Endothelial cell of umbilical vein (primary cell): ENCODE measurements around the gene PFKL. TPM values are rescaled to one million over a fixed set of nuclear protein-coding genes. Genes with fewer than 3 reads are reported as not detected.

Experiments
- BruUV-seq: library from RNA; stranded (reverse); fragments of 400-500 nt; replicated peaks from 2 replicates; lab custom pipeline; 2021; lab: Mats Ljungman, UMichigan
- CTCF ChIA-PET: fragments of 300-600, 350-600 bp; sonication (Branson Sonifier 250); formaldehyde crosslinking; loops from one replicate; lab custom pipeline; 2021; ENCODE audit warnings: antibody characterized with exemption, inconsistent platforms; lab: Charles Lee
- POLR2A ChIA-PET: fragments of 300-600, 350-600 bp; sonication (Branson Sonifier 250); formaldehyde crosslinking; loops from one replicate; lab custom pipeline; 2021; ENCODE audit warnings: antibody characterized with exemption, inconsistent platforms; lab: Charles Lee
- DNase-seq: peaks from one replicate; pipeline ENCODE4 v3.0.0-alpha.2; 2011; ENCODE audit warnings: low read depth, low spot score
- FAIRE-seq: peaks from 2 replicates; lab custom pipeline; 2011; peaks lifted over from hg19 to GRCh38; lab: Jason Lieb, UNC
- H2AFZ ChIP-seq: 2 replicates; pipeline ENCODE4 v1.6.0; 2012; ENCODE audit warnings: low read depth, low read length, control low read depth, inconsistent platforms
- H3K27ac ChIP-seq: 2 replicates; pipeline ENCODE4 v1.5.1; 2011; ENCODE audit warnings: low read depth, mild to moderate bottlenecking, control low read depth, low read length, moderate library complexity; ENCODE audit not compliant: insufficient read depth
- H3K27me3 ChIP-seq, 2 experiments: 2 replicates each; pipeline versions ENCODE4 v1.6.0 to v1.6.1; 2011; ENCODE audit warnings: low read length in 2 of 2, mixed read lengths in 1 of 2; ENCODE audit not compliant: control insufficient read depth in 2 of 2, insufficient read depth in 2 of 2
- H3K36me3 ChIP-seq, 2 experiments: 2 replicates in 1 of 2; 3 replicates in 1 of 2; pipeline ENCODE4 v1.5.1; 2011; ENCODE audit warnings: low read length in 2 of 2, mild to moderate bottlenecking in 1 of 2, moderate library complexity in 1 of 2; ENCODE audit not compliant: control insufficient read depth in 2 of 2, insufficient read depth in 2 of 2; ENCODE audit errors: extremely low read depth in 1 of 2
- H3K4me1 ChIP-seq: 3 replicates; pipeline ENCODE4 v1.5.1; 2011; ENCODE audit warnings: mild to moderate bottlenecking, low read length; ENCODE audit not compliant: control insufficient read depth, insufficient read depth; ENCODE audit errors: extremely low read depth
- H3K4me2 ChIP-seq: 2 replicates; pipeline ENCODE4 v1.6.1; 2011; ENCODE audit warnings: low read length, control low read depth, mixed read lengths; ENCODE audit not compliant: insufficient read depth
- H3K4me3 ChIP-seq, 3 experiments: fragments of 200-600 bp in 1 of 3; sonication (generic), shearing (Covaris generic) in 1 of 3; replicated peaks in 1 of 3; 2 replicates each; pipeline ENCODE4 v1.5.1; 2011 to 2016; ENCODE audit warnings: control low read depth in 3 of 3, low read length in 3 of 3, mild to moderate bottlenecking in 2 of 3, inconsistent platforms in 1 of 3, low read depth in 1 of 3, moderate library complexity in 1 of 3; ENCODE audit not compliant: insufficient read depth in 1 of 3
- H3K79me2 ChIP-seq: 2 replicates; pipeline ENCODE4 v1.6.0; 2012; ENCODE audit warnings: low read length, inconsistent platforms; ENCODE audit not compliant: control insufficient read depth, insufficient read depth
- H3K9ac ChIP-seq: replicated peaks from 2 replicates; pipeline ENCODE3; 2011; ENCODE audit warnings: low read length, control low read depth; ENCODE audit not compliant: insufficient read depth; ENCODE audit errors: extremely low read depth
- H3K9me1 ChIP-seq: replicated peaks from 3 replicates; pipeline ENCODE4 v1.6.0; 2011; ENCODE audit warnings: mild to moderate bottlenecking, low read length; ENCODE audit not compliant: control insufficient read depth, insufficient read depth; ENCODE audit errors: extremely low read depth
- H3K9me3 ChIP-seq: replicated peaks from 2 replicates; pipeline ENCODE4 v1.5.1; 2012; ENCODE audit warnings: low read length, inconsistent platforms; ENCODE audit not compliant: control insufficient read depth, insufficient read depth
- H4K20me1 ChIP-seq: replicated peaks from 2 replicates; pipeline ENCODE3; 2011; ENCODE audit warnings: mild to moderate bottlenecking, low read length; ENCODE audit not compliant: control insufficient read depth, insufficient read depth; ENCODE audit errors: extremely low read depth
- EZH2 ChIP-seq: IDR thresholded peaks from 2 replicates; pipeline ENCODE4 v1.6.1; 2012; ENCODE audit warnings: borderline replicate concordance, low read depth, mild to moderate bottlenecking, moderate library complexity, low read length, inconsistent platforms; ENCODE audit not compliant: severe bottlenecking
- FOS ChIP-seq: IDR thresholded peaks from 2 replicates; pipeline ENCODE4 v1.6.1; 2011; ENCODE audit warnings: mild to moderate bottlenecking, low read length, moderate library complexity, borderline replicate concordance; ENCODE audit not compliant: insufficient read depth
- GATA2 ChIP-seq: IDR thresholded peaks from 2 replicates; pipeline ENCODE4 v1.7.0; 2011; ENCODE audit warnings: low read depth, mild to moderate bottlenecking, moderate library complexity, mixed read lengths, low read length; ENCODE audit not compliant: insufficient read length, insufficient read depth
- JUN ChIP-seq: IDR thresholded peaks from 2 replicates; pipeline ENCODE4 v1.6.1; 2011; ENCODE audit warnings: borderline replicate concordance, low read depth; ENCODE audit not compliant: insufficient read length, insufficient read depth
- MYC ChIP-seq: IDR thresholded peaks from one replicate; pipeline ENCODE4 v1.6.1; 2011; ENCODE audit warnings: mild to moderate bottlenecking, low read depth, low read length
- POLR2A ChIP-seq: IDR thresholded peaks from 2 replicates; pipeline ENCODE4 v1.6.1; 2012; ENCODE audit warnings: low read depth, mild to moderate bottlenecking, control low read depth, low read length
- POLR2AphosphoS5 ChIP-seq: IDR thresholded peaks from 2 replicates; pipeline ENCODE4 v1.6.1; 2012; ENCODE audit warnings: low read depth, mild to moderate bottlenecking, control low read depth, low read length, moderate library complexity; ENCODE audit not compliant: insufficient read depth
- dilution Hi-C: fragments of 300-500 bp; cut with MboI; formaldehyde crosslinking; loops from one replicate; pipeline ENCODE4 v1.15.0; 2019; ENCODE audit warnings: low sequenced_read_pairs; ENCODE audit not compliant: extremely low pct_ligation_motif_present
- intact Hi-C: fragments of 100-400 bp; cut with micrococcal nuclease; formaldehyde crosslinking; loops from one replicate; pipeline ENCODE4 v1.10.0; 2022
- polyA plus RNA-seq, 4 experiments: library from polyadenylated mRNA; depleted of rRNA in 3 of 4; stranded (reverse) in 3 of 4; unstranded in 1 of 4; fragments of >200 nt; gene quantifications; 2 replicates each; pipeline versions ENCODE4 v1.2.1 to v1.2.3, GENCODE V29; 2011 to 2012; ENCODE audit warnings: missing spikeins in 1 of 4
- total RNA-seq: library from RNA; stranded (reverse); gene quantifications from 2 replicates; pipeline ENCODE4 v1.2.3, GENCODE V29; 2021
- TF ChIP-seq, protein P1 (sequence below), 2 donors: IDR thresholded peaks; 1 replicate in 1 of 2; 2 replicates in 1 of 2; pipeline ENCODE4 v1.5.1; 2011; ENCODE audit warnings: low read length in 2 of 2, mild to moderate bottlenecking in 2 of 2, moderate library complexity in 2 of 2, control low read depth in 1 of 2, inconsistent platforms in 1 of 2, low read depth in 1 of 2; ENCODE audit not compliant: insufficient read depth in 1 of 2; ENCODE audit errors: extremely low read depth in 1 of 2
- TF ChIP-seq, protein P2 (sequence below): IDR thresholded peaks from 2 replicates; pipeline ENCODE4 v1.6.1; 2011; ENCODE audit not compliant: insufficient read depth, insufficient read length

The PFKL gene
- total and polyA plus RNA-seq, 2 donors (not counting 3 experiments of a cell fraction or from before 2014, with no cell fraction given) = 137 to 154 TPM

DNA sequence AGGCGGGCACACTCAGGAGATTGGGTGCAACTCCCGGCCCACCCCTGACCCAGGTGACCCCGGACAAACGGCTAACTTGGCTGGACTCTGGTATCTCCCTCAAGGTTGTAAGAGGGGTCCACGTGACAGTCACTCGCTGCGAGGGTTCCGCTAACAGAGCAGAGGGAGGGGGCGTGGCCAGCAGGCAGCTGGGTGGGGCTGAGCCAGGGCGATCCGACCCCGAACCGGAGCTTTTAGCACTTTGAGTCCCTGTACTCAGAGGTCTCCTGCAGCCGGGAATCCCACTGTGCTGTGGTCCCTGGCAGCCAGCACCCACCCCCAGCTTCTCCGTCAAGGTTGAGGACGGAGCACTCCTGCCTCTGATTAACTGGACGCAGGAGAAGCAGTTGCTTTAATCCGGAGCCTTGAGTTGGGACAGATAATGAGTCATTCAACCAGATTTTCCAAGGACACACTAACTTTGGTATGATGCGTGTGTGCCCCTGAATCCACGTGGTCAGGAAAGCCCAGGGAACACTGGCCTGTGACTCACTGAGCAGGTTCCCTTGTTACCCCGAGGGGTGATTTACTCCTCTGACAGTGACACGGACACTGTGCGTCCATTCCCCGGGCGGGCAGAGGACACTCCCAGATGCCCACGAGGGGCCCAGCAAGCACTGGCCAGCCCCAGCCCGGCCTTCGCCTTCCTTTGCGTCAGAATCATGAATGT is 70.3 kb downstream of the PFKL start:
- FAIRE-seq (no peak), DNase-seq (no peak)
- H3K27ac ChIP-seq = no peak overlapping the region
- POLR2A ChIA-PET = no interaction called here
- CTCF ChIA-PET = no interaction called here
- dilution Hi-C loops (no loop called here), intact Hi-C loops (no loop called here)
- no peaks in the 10 kb centered on the region for H3K4me1 ChIP-seq
- no peaks in the 10 kb centered on the region for H4K20me1 ChIP-seq
- no peaks in the 10 kb centered on the region for H3K9me1 ChIP-seq
- TF ChIP-seq JUN (no peak), EZH2 (no peak)
- no peak overlapping the region for H3K4me2 ChIP-seq
- no peaks in the 10 kb centered on the region for H3K36me3 ChIP-seq
- no peaks in the 10 kb centered on the region for H3K27me3 ChIP-seq
- H3K9me3 ChIP-seq = no peaks in the 10 kb centered on the region
- no peak overlapping the region for H3K4me3 ChIP-seq
- H3K9ac ChIP-seq = no peak overlapping the region
- BruUV-seq = no TSS peak
- no peaks in the 10 kb centered on the region for H3K79me2 ChIP-seq
- no peak overlapping the region for H2AFZ ChIP-seq

DNA sequence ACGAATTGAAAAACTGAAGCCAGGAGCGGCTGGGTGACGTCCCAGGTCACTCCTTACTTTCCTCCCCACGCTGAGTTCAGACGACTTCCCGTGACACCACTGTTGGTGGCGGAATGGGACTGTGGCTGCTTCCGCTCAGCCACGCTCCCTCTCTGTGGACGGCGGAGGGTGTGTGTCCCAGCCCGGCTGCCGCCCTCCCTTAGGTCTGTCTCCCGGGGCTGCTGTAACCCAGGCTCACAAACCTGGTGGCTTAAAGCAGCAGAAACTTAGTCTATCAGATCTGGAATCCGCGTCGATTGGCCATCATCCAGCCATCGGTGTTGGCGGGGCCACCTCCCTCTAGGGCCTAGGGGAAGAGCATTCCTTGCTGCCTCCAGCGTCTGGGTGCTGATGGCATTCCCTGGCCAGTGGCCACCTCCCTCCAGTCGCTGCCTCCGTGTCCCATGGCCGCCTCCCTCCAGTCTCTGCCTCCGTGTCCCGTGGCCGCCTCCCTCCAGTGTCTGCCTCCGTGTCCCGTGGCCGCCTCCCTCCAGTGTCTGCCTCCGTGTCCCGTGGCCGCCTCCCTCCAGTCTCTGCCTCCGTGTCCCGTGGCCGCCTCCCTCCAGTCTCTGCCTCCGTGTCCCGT is 71.0 kb downstream of the PFKL start:
- Histone ChIP-seq H3K4me1 (no peaks in the 10 kb centered on the region), H3K79me2 (no peaks in the 10 kb centered on the region), H3K36me3 (no peaks in the 10 kb centered on the region), H3K27ac (no peak overlapping the region), H3K4me3 (no peak overlapping the region), H3K9ac (no peak overlapping the region), H3K9me3 (no peaks in the 10 kb centered on the region), H4K20me1 (no peaks in the 10 kb centered on the region), H3K4me2 (no peak overlapping the region), H2AFZ (no peak overlapping the region), H3K9me1 (no peaks in the 10 kb centered on the region), H3K27me3 (no peaks in the 10 kb centered on the region)
- TF ChIP-seq, protein P1, sequence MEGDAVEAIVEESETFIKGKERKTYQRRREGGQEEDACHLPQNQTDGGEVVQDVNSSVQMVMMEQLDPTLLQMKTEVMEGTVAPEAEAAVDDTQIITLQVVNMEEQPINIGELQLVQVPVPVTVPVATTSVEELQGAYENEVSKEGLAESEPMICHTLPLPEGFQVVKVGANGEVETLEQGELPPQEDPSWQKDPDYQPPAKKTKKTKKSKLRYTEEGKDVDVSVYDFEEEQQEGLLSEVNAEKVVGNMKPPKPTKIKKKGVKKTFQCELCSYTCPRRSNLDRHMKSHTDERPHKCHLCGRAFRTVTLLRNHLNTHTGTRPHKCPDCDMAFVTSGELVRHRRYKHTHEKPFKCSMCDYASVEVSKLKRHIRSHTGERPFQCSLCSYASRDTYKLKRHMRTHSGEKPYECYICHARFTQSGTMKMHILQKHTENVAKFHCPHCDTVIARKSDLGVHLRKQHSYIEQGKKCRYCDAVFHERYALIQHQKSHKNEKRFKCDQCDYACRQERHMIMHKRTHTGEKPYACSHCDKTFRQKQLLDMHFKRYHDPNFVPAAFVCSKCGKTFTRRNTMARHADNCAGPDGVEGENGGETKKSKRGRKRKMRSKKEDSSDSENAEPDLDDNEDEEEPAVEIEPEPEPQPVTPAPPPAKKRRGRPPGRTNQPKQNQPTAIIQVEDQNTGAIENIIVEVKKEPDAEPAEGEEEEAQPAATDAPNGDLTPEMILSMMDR (IDR thresholded peaks at IDR 0.05; ENCODE audit: extremely low read depth in 1 of 2, insufficient read depth in 1 of 2, low read depth in 1 of 2, low read length in 2 of 2) = no peak
- TF ChIP-seq FOS (no peak), EZH2 (no peak), GATA2 (no peak), POLR2A (no peak), POLR2AphosphoS5 (no peak), JUN (no peak), MYC (no peak)
- TF ChIP-seq, protein P2, sequence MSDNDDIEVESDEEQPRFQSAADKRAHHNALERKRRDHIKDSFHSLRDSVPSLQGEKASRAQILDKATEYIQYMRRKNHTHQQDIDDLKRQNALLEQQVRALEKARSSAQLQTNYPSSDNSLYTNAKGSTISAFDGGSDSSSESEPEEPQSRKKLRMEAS = no peak
- ChIA-PET CTCF (no interaction called here), POLR2A (no interaction called here)
- FAIRE-seq (no peak), DNase-seq (no peak)
- intact Hi-C loops = no loop called here
- dilution Hi-C loops = no loop called here
- no TSS peak for BruUV-seq
